GM12891 (cell line): ENCODE data around the gene STXBP6.

ENCODE experiments used
- PAX5 ChIP-seq: IDR thresholded peaks from 2 replicates; pipeline ENCODE4 v1.6.1; 2011; ENCODE audit warnings: low read length, moderate library complexity, mild to moderate bottlenecking; ENCODE audit not compliant: insufficient read depth, severe bottlenecking
- POLR2A ChIP-seq: IDR thresholded peaks from 2 replicates; pipeline ENCODE4 v1.6.1; 2011; ENCODE audit warnings: low read depth, low read length, control low read depth
- POLR2AphosphoS5 ChIP-seq: IDR thresholded peaks from 2 replicates; pipeline ENCODE4 v1.6.1; 2011; ENCODE audit warnings: low read depth, low read length, control low read depth
- POU2F2 ChIP-seq: IDR thresholded peaks from 2 replicates; pipeline ENCODE4 v1.6.1; 2011; ENCODE audit warnings: low read depth, mild to moderate bottlenecking, control low read depth, low read length, moderate library complexity
- TAF1 ChIP-seq: IDR thresholded peaks from 2 replicates; pipeline ENCODE4 v1.6.1; 2011; ENCODE audit warnings: low read depth, low read length, control low read depth

- TF ChIP-seq POLR2AphosphoS5 (no peak), POLR2A (no peak), POU2F2 (no peak), PAX5 (no peak), TAF1 (no peak)
These were observed 190.4 kb downstream of the STXBP6 start for GRCh38 chr14:24859559-24859958.
